GM19025 (cell line): ENCODE results near the gene SPATS1.

Experiments
- ATAC-seq: cut with Tn5 transposase; IDR thresholded peaks from one replicate; pipeline ENCODE4 v1.9.1; 2021; ENCODE audit warnings: mild to moderate bottlenecking, low read depth, moderate library complexity; ENCODE audit not compliant: unreplicated experiment

Gene SPATS1

DNA sequence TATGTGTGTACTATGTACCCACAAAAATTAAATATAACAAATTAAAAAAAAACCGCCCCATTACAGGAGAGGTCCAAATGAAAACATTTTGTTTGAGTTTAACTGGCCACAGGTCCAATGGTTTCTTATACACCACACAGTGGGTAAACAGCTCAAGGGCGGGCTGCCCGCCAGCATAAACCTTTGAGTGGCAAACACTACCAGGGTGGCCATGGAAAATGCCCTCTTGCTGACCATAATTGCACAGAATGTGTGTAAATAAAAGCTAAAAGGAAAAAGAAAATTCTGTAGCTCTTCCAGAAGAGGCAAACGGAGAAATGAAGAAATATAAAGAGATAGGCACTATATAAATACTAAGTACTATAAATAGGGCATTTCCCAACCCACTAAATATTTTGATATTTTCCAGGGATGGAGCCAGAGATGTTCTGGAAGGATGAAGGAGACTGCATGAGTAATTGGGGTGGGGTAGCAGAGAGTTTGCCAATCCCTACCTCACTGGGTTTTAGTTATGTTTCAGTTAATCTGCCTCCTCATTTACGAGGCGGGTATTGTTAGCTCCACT lies 44.0 kb downstream of the SPATS1 start:
- ATAC-seq = no peak

DNA sequence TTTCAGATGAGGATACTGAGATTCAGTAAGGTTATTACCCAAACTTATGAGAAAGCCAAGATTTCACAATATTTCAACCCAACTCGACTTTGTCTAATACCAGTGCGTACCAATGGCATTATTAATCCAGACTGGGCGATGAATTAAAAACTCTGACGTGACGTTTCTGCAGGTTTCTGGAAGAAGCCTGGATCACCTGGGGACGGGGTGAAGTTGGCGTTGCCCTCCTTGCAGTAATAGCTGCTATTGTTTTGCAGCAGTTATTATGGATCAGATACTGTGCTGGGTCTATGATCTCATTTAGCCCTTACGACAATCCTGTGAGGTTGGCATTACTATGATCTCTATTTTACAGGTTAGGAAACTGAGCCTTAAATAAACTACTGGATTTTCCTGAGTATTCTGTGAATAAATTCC lies 44.5 kb downstream of the SPATS1 start:
- no peak for ATAC-seq

DNA sequence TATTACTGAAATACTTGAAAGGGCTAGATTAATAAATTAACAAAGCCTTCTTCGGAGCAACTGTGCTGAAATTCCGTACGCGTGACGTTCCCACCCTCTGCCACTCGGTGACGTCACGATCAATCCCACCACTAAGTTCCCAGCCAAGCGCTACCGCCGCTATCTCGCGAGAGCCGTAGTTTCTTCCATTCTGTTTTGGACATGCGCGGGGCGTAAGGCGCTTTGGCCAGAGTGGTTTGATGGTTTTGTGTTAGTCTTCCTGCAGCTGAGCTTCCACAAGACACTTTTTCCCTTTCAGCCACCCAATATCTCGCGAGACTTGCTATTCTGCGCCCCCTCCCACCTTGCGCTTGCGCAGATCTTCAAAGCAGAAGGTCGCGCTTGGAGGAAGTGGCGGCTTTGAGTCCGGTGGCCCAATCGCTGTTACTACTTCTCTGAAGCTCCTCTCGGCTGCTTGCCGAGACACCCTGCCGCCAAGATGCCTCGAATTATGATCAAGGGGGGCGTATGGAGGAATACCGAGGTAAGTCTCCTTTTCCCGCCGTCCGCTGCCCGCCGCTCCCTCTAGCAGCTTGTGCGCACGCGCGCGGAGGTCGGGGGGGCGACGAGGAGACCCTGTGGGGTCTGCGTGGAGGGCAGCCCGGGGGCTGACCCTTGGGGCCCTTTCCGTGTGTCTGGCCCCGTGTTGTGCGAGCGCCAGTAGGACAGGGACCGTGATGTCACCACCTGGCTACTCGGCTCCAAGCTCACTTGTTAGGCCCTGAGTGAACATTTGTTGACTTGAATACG lies 45.1 kb downstream of the SPATS1 start, which contains the start of gene CDC5L:
Gene CDC5L (plus strand): TSS at position 361 of the 789 bp plus-strand sequence. CDS start 118 bp downstream, at position 479.
- peak; percentile 88 for ATAC-seq

DNA sequence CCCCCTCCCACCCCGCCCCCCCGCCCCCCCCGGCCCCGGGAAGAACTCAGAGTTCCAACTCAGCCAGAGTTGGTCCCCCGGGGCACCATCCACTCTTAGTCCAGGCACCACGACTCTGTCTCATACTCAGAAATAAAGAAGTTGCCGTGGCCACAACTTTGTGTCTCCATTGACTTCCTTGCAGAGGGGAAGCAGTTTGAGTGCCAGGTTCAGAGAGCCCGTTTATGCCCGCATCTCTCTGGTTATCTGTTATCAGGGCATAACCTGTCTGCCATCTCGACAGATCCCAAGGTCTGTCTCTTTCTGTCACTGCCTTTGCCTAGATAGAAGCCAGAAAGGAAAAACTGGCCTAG lies 45.7 kb downstream of the SPATS1 start:
- ATAC-seq = no peak

DNA sequence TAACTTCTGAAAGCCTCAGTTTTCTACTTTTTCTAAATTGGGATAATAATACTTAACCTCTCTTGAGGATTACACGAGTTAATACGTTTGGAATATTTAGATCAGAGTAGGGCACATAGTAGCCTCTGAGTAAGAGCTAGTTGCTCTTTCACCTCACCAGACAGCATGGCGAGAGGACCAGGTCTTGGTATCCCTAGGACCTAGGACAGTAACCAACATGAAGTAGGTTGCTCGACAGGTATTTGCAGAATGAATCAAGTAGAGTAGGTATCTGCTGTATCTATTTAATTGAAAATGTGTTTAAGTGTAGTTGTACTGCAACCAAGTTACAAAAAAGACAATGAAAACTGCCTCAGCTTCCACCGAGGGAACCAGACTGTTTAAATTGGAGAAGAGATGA lies 46.4 kb downstream of the SPATS1 start:
- ATAC-seq = no peak

DNA sequence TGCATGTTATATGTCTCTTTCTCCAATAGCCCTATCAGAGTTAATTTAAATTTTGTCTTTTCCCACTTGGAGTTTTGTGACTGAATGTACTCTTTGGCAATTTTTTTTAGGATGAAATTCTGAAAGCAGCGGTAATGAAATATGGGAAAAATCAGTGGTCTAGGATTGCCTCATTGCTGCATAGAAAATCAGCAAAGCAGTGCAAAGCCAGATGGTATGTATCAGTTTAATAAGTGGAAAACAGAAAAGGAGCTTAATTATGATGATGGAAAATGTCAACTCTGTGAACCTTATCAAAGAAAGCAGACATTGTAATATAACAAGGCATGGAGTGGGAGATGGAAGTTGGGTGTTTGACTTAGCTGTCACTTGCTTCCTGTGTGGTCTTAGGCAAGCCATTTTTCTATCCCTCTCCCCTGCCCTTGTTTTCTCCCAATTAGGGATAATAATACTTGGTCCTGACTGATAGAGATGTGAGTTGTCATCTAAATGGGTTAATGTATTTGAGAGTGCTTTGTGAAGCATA lies 47.8 kb downstream of the SPATS1 start:
- ATAC-seq = no peak
